Measurements from ENCODE around the gene EPB41L4B. TPM values are rescaled to one million over a fixed set of nuclear protein-coding genes. Genes with fewer than 3 reads are reported as not detected.

The EPB41L4B gene
- polyA plus RNA-seq, 1 donor from 2014 or later, result 4.1 TPM

GRCh38 chr9:109299891-109300290 lies 21.0 kb downstream of the EPB41L4B start:
- Histone ChIP-seq H4K20me1 (ENCODE audit: insufficient read depth) (no peaks in the 10 kb centered on the region), H3K4me3 (ENCODE audit: low read length) (no peak overlapping the region), H3K4me2 (ENCODE audit: low read length) (no peak overlapping the region), H3K27me3 (ENCODE audit: insufficient read depth, low read depth, low read length) (no peaks in the 10 kb centered on the region), H3K27ac (ENCODE audit: low read length) (no peak overlapping the region), H3K36me3 (ENCODE audit: insufficient read depth, low read length) (no peaks in the 10 kb centered on the region), H3K9me3 (ENCODE audit: low read length) (no peaks in the 10 kb centered on the region), H3K9ac (ENCODE audit: low read length) (no peak overlapping the region), H3K79me2 (replicated peaks; ENCODE audit: insufficient read depth, low read length) (no peaks in the 10 kb centered on the region), H3F3A (ENCODE audit: insufficient read depth, low read length, poor library complexity, severe bottlenecking) (no peaks in the 10 kb centered on the region), H3K9me2 (ENCODE audit: insufficient read depth, low read length) (no peaks in the 10 kb centered on the region), H2AFZ (ENCODE audit: low read depth, low read length) (no peak overlapping the region)
- no peak for TF ChIP-seq POLR2AphosphoS5 (IDR thresholded peaks at IDR 0.05)
- TF ChIP-seq REST (IDR thresholded peaks at IDR 0.05; ENCODE audit: borderline replicate concordance), result no peak
- TF ChIP-seq SMC3 (conservative IDR thresholded peaks at IDR 0.05; ENCODE audit: poor library complexity), result no peak
- no peak for TF ChIP-seq RAD21 (conservative IDR thresholded peaks at IDR 0.05)
- no peak for TF ChIP-seq CTCF (IDR thresholded peaks at IDR 0.05; ENCODE audit: poor library complexity, severe bottlenecking)
- no peak for TF ChIP-seq EP300 (conservative IDR thresholded peaks at IDR 0.05; ENCODE audit: poor library complexity, severe bottlenecking)
- TF ChIP-seq TAF1 (IDR thresholded peaks at IDR 0.05; ENCODE audit: low read depth), result no peak
- no peak for TF ChIP-seq EZH2 (IDR thresholded peaks at IDR 0.05; ENCODE audit: borderline replicate concordance, insufficient read depth, low read length, poor library complexity, severe bottlenecking)

GRCh38 chr9:109297899-109298298 lies 23.0 kb downstream of the EPB41L4B start:
- Histone ChIP-seq H3K79me2 (replicated peaks; ENCODE audit: insufficient read depth, low read length) (no peaks in the 10 kb centered on the region), H4K20me1 (ENCODE audit: insufficient read depth) (no peaks in the 10 kb centered on the region), H3K9me3 (ENCODE audit: low read length) (no peaks in the 10 kb centered on the region), H3K4me3 (ENCODE audit: low read length) (no peak overlapping the region), H3K27me3 (ENCODE audit: insufficient read depth, low read depth, low read length) (no peaks in the 10 kb centered on the region), H3K9ac (ENCODE audit: low read length) (no peak overlapping the region), H3K27ac (ENCODE audit: low read length) (no peak overlapping the region), H3F3A (ENCODE audit: insufficient read depth, low read length, poor library complexity, severe bottlenecking) (no peaks in the 10 kb centered on the region), H3K4me2 (ENCODE audit: low read length) (no peak overlapping the region), H3K9me2 (ENCODE audit: insufficient read depth, low read length) (no peaks in the 10 kb centered on the region), H3K36me3 (ENCODE audit: insufficient read depth, low read length) (no peaks in the 10 kb centered on the region), H2AFZ (ENCODE audit: low read depth, low read length) (no peak overlapping the region)
- TF ChIP-seq RAD21 (conservative IDR thresholded peaks at IDR 0.05) (no peak), REST (IDR thresholded peaks at IDR 0.05; ENCODE audit: borderline replicate concordance) (no peak), TAF1 (IDR thresholded peaks at IDR 0.05; ENCODE audit: low read depth) (no peak), MXI1 (conservative IDR thresholded peaks at IDR 0.05; ENCODE audit: poor library complexity, severe bottlenecking) (no peak), CTCF (IDR thresholded peaks at IDR 0.05; ENCODE audit: poor library complexity, severe bottlenecking) (no peak), EZH2 (IDR thresholded peaks at IDR 0.05; ENCODE audit: borderline replicate concordance, insufficient read depth, low read length, poor library complexity, severe bottlenecking) (no peak), SMC3 (conservative IDR thresholded peaks at IDR 0.05; ENCODE audit: poor library complexity) (no peak), EP300 (conservative IDR thresholded peaks at IDR 0.05; ENCODE audit: poor library complexity, severe bottlenecking) (no peak), POLR2AphosphoS5 (IDR thresholded peaks at IDR 0.05) (no peak)

All from neural cell (in vitro differentiated cells).